Measurements from ENCODE around the gene TSR3.

GRCh38 chr16:1310832-1311200 lies 40.9 kb downstream of the TSR3 start:
- TF ChIP-seq CTCF (IDR thresholded peaks at IDR 0.05) (no peak), POLR2AphosphoS5 (IDR thresholded peaks at IDR 0.05) (no peak), POLR2A (IDR thresholded peaks at IDR 0.05) (no peak), EP300 (IDR thresholded peaks at IDR 0.05) (no peak)

Data from upper lobe of left lung (tissue), 4 donors.